ENCODE results near the gene SDC1. TPM values are rescaled to one million over a fixed set of nuclear protein-coding genes. Genes with fewer than 3 reads are reported as not detected.
"Not testable (repeated sequence)": the region's sequence is repeated elsewhere in the genome, so short reads cannot be mapped to it uniquely, and the experiment has no call there.

Gene SDC1
- 44.2 TPM for total RNA-seq

GRCh38 chr2:20224716-20225293, at the start of gene SDC1:
Gene SDC1 (minus strand): TSS chr2:20225130. CDS start chr2:20224867, 263 bp downstream.
- DNase-seq = no peak

GRCh38 chr2:20273042-20273441, 48.1 kb upstream of the SDC1 start:
- DNase-seq = no peak

- DNase-seq = not testable (repeated sequence)
Observed at GRCh38 chr2:20268317-20268716, 43.4 kb upstream of the SDC1 start.

GRCh38 chr2:20267529-20267928, 42.6 kb upstream of the SDC1 start:
- DNase-seq = no peak

GRCh38 chr2:20264629-20265028, 39.7 kb upstream of the SDC1 start:
- DNase-seq = no peak

- DNase-seq = no peak
Observed at GRCh38 chr2:20257411-20257810, 32.5 kb upstream of the SDC1 start.

- DNase-seq = no peak
Observed at GRCh38 chr2:20254731-20255130, 29.8 kb upstream of the SDC1 start.

- DNase-seq = no peak
Observed at GRCh38 chr2:20250436-20250835, 25.5 kb upstream of the SDC1 start.

GRCh38 chr2:20249170-20249569, 24.2 kb upstream of the SDC1 start:
- DNase-seq = no peak

GRCh38 chr2:20247084-20247483, 22.2 kb upstream of the SDC1 start:
- DNase-seq = no peak

GRCh38 chr2:20243637-20244036, 18.7 kb upstream of the SDC1 start:
- DNase-seq = not testable (repeated sequence)

GRCh38 chr2:20242727-20243377, 17.9 kb upstream of the SDC1 start:
- DNase-seq = no peak

- no peak for DNase-seq
Observed at GRCh38 chr2:20241973-20242726, 17.2 kb upstream of the SDC1 start.

GRCh38 chr2:20240291-20240690, 15.4 kb upstream of the SDC1 start:
- DNase-seq = not testable (repeated sequence)

- no peak for DNase-seq
Observed at GRCh38 chr2:20236496-20236895, 11.6 kb upstream of the SDC1 start.

- no peak for DNase-seq
Observed at GRCh38 chr2:20235655-20236305, 10.8 kb upstream of the SDC1 start.

- not testable (repeated sequence) for DNase-seq
Observed at GRCh38 chr2:20234597-20234996, 9.7 kb upstream of the SDC1 start.

GRCh38 chr2:20232837-20233207, 7.9 kb upstream of the SDC1 start:
- DNase-seq = no peak

GRCh38 chr2:20231598-20232026, 6.7 kb upstream of the SDC1 start:
- no peak for DNase-seq

GRCh38 chr2:20231159-20231558, 6.2 kb upstream of the SDC1 start:
- DNase-seq = no peak

- DNase-seq = no peak
Observed at GRCh38 chr2:20230114-20230425, 5.1 kb upstream of the SDC1 start.

GRCh38 chr2:20229322-20230113, 4.6 kb upstream of the SDC1 start:
- DNase-seq = peak; percentile 48

All from tongue (tissue), 2 donors.